SK-N-SH treated with all-trans-retinoic acid at 6 μM for 48 hours (cell line): Measurements from ENCODE around the gene SLC16A4.

Experiments used
- BACH2 ChIP-seq: fragments of 250-450 bp; sonication (Bioruptor Pico); IDR thresholded peaks from 2 replicates; pipeline ENCODE4 v1.9.0; 2021; ENCODE audit warnings: mild to moderate bottlenecking, borderline replicate concordance
- ZFP30 ChIP-seq: fragments of 450-650 bp; formaldehyde crosslinking; IDR thresholded peaks from 2 replicates; pipeline ENCODE4 v1.5.0; 2022; ENCODE audit warnings: mild to moderate bottlenecking, moderate library complexity

DNA sequence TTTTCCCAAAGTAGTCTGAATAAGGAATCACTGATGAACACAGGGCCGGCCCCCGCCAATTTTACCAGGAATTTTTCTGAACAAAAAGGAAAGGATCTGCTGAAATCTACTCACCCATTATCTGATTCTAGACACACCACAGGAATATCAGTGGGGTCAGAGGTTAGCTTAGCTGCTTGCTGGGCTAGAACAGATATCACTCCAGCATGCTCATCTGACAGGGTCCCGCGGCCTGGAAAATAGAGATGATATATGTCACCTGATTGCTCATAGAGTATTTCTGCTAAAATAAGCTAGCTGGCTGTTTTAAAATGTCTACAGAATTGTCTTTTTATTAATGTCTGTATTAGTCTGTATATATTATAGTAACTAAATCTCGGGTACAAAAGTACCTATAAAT is 13.0 kb upstream of the SLC16A4 start:
- TF ChIP-seq ZFP30 (no peak), BACH2 (CRISPR knock-in tag) (no peak)
